GM19035 (cell line): ENCODE measurements around the gene FOXK2.

Experiments
- ATAC-seq: cut with Tn5 transposase; IDR thresholded peaks from one replicate; pipeline ENCODE4 v1.9.1; 2021; ENCODE audit not compliant: unreplicated experiment

Gene FOXK2

GRCh38 chr17:82586576-82587233 is 67.2 kb downstream of the FOXK2 start:
- ATAC-seq: no peak

DNA sequence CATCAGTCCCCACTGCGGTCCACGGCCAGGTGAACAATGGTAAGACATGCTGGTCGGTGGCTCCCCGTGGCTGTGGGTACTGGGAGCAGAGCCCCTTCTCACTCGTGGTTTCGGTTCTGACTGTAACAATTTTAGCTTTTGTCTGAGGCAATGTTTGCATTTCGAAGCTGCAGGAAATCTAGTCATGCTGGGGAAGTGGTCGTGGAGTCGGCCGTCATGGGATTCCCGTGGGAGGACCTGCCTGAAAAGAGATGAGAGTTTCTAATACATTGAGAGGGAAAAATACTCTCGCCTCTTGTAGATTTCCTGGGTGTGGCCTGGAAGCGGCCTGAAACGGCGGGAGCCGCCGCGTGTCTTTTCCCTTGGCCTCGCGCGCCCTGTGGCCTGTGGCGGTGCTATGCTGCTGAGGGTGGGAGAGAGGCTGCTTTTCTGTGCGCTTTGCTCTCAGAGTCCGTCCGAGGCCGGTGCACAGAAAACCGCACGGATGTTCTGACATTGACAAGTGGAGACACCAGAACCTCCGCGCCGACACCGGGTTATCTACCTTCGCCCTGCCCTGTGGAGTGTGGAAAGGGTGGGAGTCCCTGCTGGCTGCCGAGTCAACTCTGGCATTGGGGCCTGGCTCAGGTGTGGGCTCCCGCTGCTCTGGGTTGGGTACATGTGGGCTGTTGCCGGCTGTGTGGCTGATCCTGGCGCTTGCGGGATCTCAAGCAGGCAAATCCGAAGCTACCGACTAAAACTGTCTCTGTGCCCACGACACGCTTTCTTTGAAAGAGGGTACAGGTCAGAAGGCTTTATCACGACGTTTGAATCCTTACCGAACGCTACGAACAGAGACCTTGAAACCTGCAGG is 67.9 kb downstream of the FOXK2 start:
- no peak for ATAC-seq

DNA sequence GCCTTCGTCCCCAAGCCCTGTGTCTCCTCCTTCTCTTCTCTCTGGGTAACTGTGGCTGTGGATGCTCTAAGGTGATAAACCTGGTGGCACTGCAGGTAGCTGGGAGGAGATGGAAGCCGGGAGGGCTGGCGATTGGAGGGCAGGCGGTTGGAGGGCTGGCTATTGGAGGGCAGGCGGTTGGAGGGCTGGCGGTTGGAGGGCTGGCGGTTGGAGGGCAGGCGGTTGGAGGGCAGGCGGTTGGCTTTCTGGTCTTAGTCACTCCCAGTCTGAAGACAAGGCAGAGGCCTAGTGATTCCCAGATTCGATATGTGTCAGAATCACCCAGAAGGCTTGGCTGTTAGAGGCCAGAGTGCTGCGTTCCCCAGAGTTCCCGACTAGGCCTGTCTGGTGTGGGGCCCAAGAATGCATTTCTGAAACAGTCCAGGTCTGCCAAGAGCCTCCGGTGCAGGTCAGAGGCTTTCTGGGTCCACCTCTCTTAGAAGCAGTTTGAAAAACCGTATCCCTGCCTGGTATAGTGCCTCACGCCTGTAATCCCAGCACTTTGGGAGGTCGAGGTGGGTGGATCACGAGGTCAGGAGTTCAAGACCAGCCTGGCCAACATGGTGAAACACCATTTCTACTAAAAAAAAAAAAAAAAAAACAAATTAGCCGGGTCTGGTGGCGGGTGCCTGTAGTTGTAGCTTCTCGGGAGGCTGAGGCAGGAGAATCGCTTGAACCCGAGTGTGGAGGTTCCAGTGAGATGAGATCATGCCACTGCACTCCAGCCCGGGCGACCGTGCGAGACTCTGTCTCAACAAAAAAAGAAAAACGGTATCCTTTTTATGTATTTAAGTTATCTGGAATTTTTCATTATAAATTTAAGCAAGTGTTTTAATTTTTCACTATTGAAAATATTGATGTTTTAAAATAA is 69.0 kb downstream of the FOXK2 start:
- ATAC-seq: no peak

GRCh38 chr17:82589851-82590180 is 70.3 kb downstream of the FOXK2 start:
- ATAC-seq: no peak

DNA sequence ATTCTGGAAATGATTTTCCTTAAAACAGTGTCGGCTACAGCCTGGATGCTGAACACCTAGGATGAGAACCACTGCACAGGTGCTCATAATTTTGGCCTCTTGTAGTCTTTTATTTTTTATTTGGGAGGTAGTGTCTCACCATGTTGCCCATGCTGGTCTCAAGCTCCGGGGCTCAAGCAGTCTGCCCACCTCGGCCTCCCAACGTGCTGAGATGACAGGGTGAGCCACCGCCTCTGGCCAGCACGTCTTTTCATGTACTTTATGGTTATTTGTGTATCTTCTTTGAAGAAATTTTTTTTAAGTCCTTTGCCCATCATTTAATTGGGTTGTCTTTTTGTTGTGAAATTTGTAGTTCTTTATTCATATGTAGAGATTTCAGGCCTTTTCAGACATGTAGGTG is 70.7 kb downstream of the FOXK2 start:
- ATAC-seq: no peak

GRCh38 chr17:82590881-82591539 is 71.5 kb downstream of the FOXK2 start:
- ATAC-seq: no peak

- no peak for ATAC-seq
These were observed 72.8 kb downstream of the FOXK2 start for GRCh38 chr17:82592289-82592766.

GRCh38 chr17:82592767-82593589 is 73.4 kb downstream of the FOXK2 start:
- no peak for ATAC-seq

DNA sequence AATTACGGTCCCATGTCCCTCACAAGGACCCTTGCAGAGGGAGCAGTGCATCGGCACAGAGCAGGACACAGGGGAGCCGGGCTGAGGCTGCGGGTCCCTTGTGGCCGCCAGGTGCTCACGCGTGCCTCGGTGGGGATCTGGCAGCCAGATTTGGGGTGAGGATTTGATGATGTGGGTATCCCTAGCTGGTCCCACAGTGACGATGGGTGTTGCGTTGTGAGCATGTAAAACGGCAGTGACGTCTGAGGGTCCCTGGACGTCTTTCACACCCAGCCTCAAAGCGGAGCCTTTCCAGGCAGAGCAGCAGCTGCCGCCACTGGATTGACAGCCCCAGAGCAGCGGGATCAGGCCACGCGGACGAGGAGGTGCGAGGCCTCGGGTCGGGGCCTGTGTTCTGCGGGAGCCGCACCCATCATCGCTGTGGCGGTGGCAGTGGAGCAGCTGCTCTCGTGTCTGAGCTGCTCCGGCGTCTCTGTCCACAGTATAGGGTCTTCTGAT is 74.1 kb downstream of the FOXK2 start:
- no peak for ATAC-seq

GRCh38 chr17:82594571-82594970 is 75.0 kb downstream of the FOXK2 start:
- no peak for ATAC-seq

- no peak for ATAC-seq
These were observed 76.4 kb downstream of the FOXK2 start for GRCh38 chr17:82595893-82596292.

DNA sequence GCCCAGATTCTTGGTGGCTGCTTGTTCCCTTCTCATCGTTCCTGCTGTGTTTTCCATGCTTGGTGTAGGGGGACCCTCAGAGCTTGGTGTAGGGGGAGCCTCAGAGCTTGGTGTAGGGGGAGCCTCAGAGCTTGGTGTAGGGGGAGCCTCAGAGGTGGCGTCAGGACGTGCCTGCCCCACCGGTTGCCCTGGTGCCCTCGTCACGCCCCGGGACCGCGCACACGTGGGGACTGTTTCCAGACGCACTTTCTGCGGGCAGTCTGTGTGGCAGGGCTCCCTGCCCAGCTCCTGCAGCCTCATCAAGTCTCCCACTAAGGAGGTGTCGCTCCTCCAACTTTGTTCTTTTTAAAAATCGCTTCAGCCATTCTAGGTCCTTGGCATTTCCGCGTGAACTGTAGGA is 76.8 kb downstream of the FOXK2 start:
- ATAC-seq: no peak

DNA sequence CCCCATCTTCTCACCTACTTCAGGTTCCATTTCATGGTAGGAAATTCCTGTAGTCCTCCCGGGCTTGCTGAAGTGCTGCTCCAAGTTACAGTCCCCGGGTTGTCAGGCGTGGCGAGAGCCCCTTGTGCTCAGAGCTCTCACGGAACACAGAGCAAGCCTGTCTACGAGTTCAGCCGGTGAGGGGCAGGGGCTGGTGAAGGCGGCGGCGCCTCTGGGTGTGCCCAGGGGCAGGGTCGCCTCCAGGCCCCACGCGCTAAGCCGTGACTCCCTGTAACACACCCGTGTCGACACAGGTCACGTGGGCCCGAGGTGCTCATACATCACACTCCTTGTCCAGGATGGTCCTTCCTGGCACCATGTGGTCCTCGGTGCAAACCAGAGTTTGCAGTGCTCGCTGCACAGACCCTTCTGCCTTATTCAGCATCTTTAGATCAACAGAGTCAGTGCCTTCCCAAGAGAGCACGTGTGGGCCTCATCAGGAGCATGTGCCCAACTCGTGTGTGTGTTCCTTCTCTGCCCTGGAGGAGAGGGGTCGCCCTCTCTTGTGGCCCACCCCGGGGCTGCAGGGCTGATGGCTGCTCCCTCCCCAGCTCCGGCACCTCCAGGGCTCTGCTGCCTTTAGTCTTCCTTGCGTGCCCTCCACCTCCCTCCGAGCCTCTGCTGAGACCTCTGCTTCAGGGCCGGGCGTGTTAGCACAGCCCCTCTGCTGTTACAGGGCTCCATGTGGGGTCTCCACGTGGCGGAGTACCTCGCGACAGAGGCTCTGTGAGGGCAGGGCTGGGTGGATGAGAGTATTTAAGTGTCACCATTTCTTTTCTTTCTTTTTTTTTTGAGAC is 77.5 kb downstream of the FOXK2 start:
- ATAC-seq: no peak

DNA sequence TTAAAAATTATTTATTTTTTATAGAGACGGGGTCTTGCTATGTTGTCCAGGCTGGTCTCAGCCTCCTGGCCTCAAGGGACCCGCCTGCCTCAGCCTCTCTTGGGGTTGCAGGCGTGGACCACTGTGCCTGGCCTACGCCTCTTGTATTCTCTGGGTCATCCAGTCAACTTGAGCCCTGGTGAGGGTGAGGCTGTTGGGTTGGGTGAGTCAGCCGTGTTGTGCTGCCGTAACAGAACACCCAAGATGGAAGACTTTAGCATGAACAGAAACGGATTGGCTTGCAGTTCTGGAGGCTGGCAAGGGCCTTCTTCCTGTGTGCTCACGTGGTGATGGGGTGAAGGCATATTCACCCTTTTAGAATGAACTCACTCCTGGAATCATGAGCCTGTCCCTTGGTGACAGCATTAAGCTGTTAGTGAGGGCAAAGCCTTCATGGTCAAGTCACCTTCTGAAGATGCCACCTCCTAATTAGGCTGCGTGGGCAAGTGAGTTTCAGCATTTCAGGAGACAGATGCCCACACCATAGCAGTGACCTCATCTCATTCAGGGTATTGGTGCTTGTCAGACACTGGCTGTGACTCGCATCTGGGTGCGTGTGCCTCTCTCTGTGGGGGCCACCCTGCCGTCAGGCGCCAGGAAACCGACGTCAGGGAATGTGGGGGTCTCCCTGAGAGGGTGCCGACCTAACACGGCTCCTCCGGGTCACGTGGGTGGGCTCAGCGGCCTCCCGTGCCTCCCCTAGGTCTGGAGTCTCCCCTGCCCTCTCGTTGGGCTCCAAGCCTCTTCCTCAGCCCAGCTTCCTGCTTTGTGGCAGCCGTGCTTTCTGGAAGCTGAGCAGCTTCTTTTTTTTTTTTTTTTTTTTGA is 79.0 kb downstream of the FOXK2 start:
- no peak for ATAC-seq

GRCh38 chr17:82599674-82600661 is 80.4 kb downstream of the FOXK2 start:
- no peak for ATAC-seq

DNA sequence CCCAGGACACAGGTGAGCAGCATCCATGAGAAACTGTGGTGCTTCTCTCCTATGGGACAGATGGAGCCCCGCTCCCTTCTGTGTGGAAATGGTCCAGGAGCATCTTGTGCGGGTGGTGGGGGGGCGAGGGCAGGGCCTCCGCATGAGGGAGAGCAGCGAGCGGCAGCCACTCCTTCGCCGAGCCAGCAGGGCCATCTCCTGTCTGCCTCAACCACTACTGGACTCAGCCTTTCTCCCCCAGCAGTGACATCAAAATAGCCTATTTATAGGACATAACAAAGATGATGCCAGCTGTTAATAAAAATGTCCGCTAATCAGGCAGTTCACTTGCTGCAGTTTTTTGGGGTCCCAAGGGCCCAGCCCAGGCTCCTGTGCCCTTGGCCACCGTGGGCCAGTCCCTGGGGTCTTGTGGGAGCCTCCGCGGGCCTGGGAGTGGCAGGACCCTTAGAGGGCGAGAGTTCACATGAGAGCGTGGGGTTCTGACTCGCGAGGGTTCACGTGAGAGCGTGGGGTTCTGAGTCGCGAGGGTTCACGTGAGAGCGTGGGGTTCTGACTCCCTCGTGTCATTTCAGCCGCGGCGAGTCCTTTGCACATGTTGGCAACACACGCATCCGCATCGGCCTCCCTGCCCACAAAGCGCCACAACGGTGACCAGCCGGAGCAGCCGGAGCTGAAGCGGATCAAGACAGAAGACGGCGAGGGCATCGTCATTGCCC is 81.4 kb downstream of the FOXK2 start:
- no peak for ATAC-seq
